B cell (primary cell): Measurements from ENCODE around the gene ABCA8.
"Not testable (repeated sequence)": the region's sequence is repeated elsewhere in the genome, so short reads cannot be mapped to it uniquely, and the experiment has no call there.

Experiments used
- CTCF ChIP-seq: fragments of 200-600 bp; IDR thresholded peaks from one replicate; pipeline ENCODE4 v1.8.0; 2022; ENCODE audit warnings: antibody characterized with exemption, mild to moderate bottlenecking
- EZH2 ChIP-seq: IDR thresholded peaks from 2 replicates; pipeline ENCODE4 v1.6.1; 2012; ENCODE audit warnings: borderline replicate concordance, low read depth, mild to moderate bottlenecking, moderate library complexity, low read length; ENCODE audit not compliant: insufficient read depth, poor library complexity, severe bottlenecking

- TF ChIP-seq CTCF, EZH2: not testable (repeated sequence)
Measured at GRCh38 chr17:68824185-68824584, 131.0 kb downstream of the ABCA8 start.
